Measurements from ENCODE around the gene RASL11A.

Gene RASL11A

GRCh38 chr13:27266917-27267316 lies 3.7 kb upstream of the RASL11A start:
- H3K4me3 ChIP-seq (ENCODE audit: low read depth, low read length) = no peak overlapping the region
- no peak for TF ChIP-seq CTCF (conservative IDR thresholded peaks at IDR 0.05; ENCODE audit: low read depth, low read length)
- peak; percentile 24 for DNase-seq (ENCODE audit: low read depth)

GRCh38 chr13:27267596-27267995 lies 3.0 kb upstream of the RASL11A start:
- no peak overlapping the region for H3K4me3 ChIP-seq (ENCODE audit: low read depth, low read length)
- TF ChIP-seq CTCF (conservative IDR thresholded peaks at IDR 0.05; ENCODE audit: low read depth, low read length) = no peak
- no peak for DNase-seq (ENCODE audit: low read depth)

- DNase-seq (ENCODE audit: low read depth) = no peak
- no peak overlapping the region for H3K4me3 ChIP-seq (ENCODE audit: low read depth, low read length)
- no peak for TF ChIP-seq CTCF (conservative IDR thresholded peaks at IDR 0.05; ENCODE audit: low read depth, low read length)
Measured at GRCh38 chr13:27269114-27269665, 1.4 kb upstream of the RASL11A start.

GRCh38 chr13:27271570-27272096 lies 1.0 kb downstream of the RASL11A start:
- no peak for TF ChIP-seq CTCF (conservative IDR thresholded peaks at IDR 0.05; ENCODE audit: low read depth, low read length)
- no peak for DNase-seq (ENCODE audit: low read depth)
- H3K4me3 ChIP-seq (ENCODE audit: low read depth, low read length) = peak overlapping the region; percentile 81

DNA sequence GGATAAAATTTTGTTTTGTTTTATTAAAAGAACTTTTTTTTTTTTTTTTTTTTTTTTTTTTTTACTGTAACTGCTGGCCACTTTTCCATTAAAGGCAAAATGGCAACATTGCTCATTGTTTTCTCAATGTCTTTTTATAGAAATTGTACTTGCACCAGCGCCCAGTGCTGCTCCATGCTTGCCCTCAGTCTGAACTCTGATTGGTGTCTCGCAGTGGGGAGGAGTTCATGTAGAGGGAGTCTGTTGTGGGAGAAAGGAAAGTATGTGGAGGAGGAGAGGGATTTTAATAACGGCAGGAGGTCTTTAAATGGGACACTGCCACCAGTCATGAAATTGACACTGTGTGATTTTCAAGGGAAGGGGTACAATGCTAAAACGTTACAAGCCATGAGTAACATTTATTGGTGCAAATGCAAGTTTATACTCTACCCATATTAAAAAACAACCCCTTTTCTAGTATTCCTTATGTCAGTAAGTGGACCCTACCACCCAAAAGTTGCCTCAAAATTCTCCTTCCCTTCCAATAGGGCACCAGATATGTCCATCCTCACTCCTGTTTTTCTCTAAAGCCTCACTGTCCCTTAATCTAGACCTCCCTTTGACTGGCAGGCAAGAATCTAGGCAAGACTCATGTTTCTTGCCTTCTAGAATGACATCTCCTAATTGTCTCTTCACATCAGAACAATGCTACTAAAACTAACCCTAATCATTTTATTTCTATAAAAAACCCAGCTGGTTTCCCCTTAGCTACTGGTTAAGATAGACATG lies 3.2 kb downstream of the RASL11A start:
- peak; percentile 86 for DNase-seq (ENCODE audit: low read depth)
- no peak overlapping the region for H3K4me3 ChIP-seq (ENCODE audit: low read depth, low read length)

GRCh38 chr13:27274631-27275030 lies 4.0 kb downstream of the RASL11A start:
- DNase-seq (ENCODE audit: low read depth) = no peak
- no peak for TF ChIP-seq CTCF (conservative IDR thresholded peaks at IDR 0.05; ENCODE audit: low read depth, low read length)
- no peak overlapping the region for H3K4me3 ChIP-seq (ENCODE audit: low read depth, low read length)

More for the DNA sequence above, 3.2 kb downstream of the RASL11A start:
- TF ChIP-seq CTCF (conservative IDR thresholded peaks at IDR 0.05; ENCODE audit: low read depth, low read length) = no peak
